Neural progenitor cell (in vitro differentiated cells): Measurements from ENCODE around the gene ASCC2.

Experiments
- EZH2 ChIP-seq: fragments of 200-600 bp; sonication (generic); IDR thresholded peaks from 2 replicates; pipeline ENCODE4 v1.6.1; 2017; ENCODE audit warnings: antibody characterized with exemption, mild to moderate bottlenecking, moderate library complexity
- EZH2phosphoT487 ChIP-seq: fragments of 200-600 bp; sonication (generic); IDR thresholded peaks from 2 replicates; pipeline ENCODE4 v1.6.1; 2017; ENCODE audit warnings: antibody characterized with exemption
- TF ChIP-seq, protein P1 (sequence below): fragments of 200-600 bp; sonication (generic); IDR thresholded peaks from 2 replicates; pipeline ENCODE4 v1.5.1; 2017; ENCODE audit warnings: antibody characterized with exemption, mild to moderate bottlenecking

DNA sequence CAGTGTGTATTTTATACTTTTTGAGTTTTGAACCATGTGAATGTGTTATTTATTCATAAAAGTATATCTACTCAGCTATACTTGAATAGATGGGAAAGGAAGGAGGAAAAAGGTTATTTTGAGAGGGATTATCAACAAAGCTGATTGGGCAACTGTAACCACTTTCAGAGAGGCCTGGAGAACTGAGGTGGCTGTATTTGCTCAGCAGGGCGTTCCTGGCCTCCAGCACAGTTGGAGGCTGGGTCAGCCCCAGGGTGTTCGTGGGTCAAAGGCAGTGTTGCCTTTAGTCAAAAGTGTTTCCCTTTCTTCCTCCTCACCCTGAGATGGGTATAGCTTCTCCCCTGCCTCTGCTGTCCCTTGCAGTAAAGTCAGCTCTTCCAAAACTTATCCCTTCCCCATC lies 26.7 kb downstream of the ASCC2 start:
- TF ChIP-seq, protein P1, sequence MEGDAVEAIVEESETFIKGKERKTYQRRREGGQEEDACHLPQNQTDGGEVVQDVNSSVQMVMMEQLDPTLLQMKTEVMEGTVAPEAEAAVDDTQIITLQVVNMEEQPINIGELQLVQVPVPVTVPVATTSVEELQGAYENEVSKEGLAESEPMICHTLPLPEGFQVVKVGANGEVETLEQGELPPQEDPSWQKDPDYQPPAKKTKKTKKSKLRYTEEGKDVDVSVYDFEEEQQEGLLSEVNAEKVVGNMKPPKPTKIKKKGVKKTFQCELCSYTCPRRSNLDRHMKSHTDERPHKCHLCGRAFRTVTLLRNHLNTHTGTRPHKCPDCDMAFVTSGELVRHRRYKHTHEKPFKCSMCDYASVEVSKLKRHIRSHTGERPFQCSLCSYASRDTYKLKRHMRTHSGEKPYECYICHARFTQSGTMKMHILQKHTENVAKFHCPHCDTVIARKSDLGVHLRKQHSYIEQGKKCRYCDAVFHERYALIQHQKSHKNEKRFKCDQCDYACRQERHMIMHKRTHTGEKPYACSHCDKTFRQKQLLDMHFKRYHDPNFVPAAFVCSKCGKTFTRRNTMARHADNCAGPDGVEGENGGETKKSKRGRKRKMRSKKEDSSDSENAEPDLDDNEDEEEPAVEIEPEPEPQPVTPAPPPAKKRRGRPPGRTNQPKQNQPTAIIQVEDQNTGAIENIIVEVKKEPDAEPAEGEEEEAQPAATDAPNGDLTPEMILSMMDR: no peak
- no peak for TF ChIP-seq EZH2
- TF ChIP-seq EZH2phosphoT487: no peak
